Renal pelvis (tissue), 4 donors: ENCODE results near the gene CCDC127. TPM values are rescaled to one million over a fixed set of nuclear protein-coding genes. Genes with fewer than 3 reads are reported as not detected.
A peak's percentile ranks its signal among the peaks of the same experiment; 100 is the strongest.

Experiments used
- DNase-seq: peaks from one replicate; pipeline ENCODE4 v3.0.0-alpha.2; 2013
- polyA plus RNA-seq, 3 donors: library from polyadenylated mRNA; unstranded; fragments of 120-200 nt; gene quantifications; one replicate each; pipeline ENCODE4 v1.2.1, GENCODE V29; 2013; ENCODE audit not compliant: insufficient read length in 3 of 3

The CCDC127 gene
- polyA plus RNA-seq, 3 donors, result 14.3 to 19.2 (median 15.9) TPM

GRCh38 chr5:191949-192690, 25.8 kb downstream of the CCDC127 start:
- no peak for DNase-seq

GRCh38 chr5:191036-191948, 26.7 kb downstream of the CCDC127 start, which contains the start of gene LRRC14B:
TSS of gene LRRC14B (plus strand) at chr5:191495. CDS start at chr5:191539, 44 bp downstream.
- DNase-seq, result no peak

DNA sequence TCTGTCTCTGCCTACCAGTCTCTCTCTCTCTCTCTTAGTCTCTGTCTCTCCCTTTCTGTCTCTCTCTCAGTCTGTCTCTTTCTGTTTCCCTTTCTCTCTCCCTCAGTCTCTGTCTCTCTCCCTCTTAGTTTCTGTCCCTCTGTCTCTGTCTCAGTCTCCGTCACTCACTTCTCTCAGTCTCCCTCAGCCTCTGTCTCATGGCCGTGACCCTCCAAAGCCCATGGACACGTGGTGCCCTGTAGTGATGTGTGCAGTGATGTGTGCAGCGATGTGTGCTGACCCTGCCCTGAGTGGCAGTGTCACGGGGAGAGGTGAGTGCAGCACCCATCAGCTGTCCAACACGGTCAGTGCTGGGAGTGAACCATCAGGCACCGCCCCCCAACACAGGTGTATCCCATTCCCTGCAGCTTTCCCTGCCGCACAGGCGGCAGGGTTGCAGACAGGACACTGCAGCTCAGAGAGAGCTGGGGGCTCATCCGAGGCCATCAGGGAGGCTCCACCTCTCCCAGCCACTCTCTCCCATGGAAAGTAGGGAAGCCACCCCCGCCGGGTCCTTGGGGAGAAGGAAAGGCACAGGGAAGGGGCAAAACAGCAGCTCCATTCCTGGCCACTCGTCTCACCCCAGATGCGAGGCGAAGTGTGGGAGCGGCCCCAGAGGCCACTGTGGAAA, 27.5 kb downstream of the CCDC127 start:
- no peak for DNase-seq

- DNase-seq, result no peak
Observed at GRCh38 chr5:189976-190365, 28.0 kb downstream of the CCDC127 start.

DNA sequence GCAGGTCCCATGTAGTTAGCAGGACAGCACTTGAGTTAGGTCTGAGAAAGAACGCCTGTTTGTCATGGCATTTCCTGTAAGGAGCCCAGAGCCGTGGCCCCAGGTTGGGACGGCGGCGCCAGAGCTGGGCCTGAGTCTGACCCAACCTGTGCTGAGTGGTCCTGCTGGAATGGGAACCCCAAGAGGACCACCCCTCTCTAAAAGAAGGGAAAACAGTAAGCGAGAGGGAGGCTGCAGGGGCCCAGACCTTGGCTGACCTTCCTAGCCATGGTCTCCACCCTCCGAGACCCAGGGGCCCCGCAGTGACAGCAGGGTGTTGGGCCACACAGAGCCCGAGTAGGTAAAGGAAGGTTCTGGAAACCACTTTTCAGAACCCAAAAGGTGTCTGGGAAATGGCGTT, 28.5 kb downstream of the CCDC127 start:
- DNase-seq, result no peak

DNA sequence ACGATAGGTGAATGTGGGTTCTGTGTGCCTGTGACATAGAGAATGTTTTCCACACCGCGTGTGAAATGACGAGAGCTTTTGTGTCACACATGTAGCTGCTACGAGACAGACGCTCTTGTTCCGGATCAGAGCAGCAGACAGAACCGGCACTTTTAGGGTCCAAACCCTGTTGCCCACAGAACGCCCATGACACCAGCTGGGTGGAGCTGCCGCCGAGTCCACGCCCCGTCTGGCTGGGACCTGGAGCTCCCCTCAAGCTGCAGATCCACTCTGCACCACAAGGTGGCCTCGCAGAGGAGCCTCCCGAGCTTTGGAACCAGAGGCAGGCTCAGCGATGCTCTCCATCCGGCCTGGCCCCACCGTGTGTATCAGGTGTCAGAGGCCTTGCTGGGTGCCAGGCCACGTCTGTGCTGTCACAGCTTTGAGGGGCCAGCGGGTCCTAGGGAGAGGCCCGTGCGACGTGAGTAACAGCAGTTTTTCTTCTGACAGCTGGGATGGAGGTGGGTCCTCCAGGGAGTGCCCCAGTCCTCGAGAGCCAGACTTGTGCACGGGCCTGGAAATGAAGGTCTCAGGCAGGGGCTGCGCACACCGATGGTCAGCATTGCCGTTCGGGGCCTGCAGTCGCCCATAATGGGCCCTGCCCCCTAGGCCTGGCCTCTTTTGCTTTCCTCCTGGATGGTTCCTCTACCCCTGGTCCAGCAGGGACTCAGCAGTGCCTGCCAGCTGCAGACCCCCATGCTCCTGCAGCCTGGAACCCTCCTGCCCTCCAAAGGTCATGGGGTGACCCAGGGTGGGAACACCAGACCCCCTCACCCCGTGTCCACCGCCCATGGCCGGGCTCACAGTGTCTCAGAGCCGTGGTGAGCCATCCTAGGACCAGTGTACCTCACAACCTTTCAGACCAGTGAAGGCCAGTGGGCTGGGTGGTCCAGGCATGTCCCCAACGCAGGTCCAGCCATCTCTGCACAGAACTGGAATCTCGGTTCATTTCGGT, 29.2 kb downstream of the CCDC127 start:
- peak; percentile 84 for DNase-seq

DNA sequence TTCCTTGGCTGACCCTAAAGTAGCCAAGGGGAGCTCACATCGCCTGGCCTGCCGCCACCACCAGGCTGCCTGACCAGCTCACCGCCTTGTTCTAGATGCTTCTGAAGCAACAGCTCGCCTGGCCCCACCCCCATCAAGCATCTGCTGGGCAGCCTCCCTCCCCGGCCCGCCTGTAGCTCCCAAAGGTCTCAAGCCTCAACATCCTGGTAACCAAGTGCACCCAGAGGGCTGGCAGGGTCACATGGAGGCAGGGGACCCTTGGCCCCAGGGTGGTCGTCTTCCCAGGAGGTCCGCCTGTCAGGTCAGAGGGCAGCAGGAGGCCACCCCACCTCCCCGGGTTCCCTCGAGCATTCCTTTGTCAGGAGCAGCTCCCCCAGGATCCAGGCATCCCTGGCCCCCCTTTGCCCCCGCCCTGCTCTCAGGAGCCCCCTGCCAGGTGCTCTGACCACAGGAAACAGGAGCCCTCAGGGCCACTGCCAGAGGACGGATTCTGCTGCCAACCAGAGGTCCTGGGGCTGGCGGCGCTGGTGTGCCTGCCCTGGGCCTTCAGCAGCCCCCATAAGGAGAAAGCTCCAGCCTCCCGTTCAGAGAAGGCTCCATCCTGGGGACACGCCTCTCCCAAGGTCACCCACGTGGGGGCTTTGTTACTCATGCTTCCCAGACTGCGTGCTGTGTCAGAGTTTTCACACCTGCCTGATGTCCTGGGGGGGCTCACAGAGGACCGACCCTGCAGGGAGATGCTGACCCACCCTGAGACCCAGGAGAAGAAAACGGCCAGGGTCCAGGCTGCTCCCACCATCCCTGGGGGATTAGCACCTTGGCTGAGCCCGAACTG, 30.1 kb downstream of the CCDC127 start:
- DNase-seq, result no peak

DNA sequence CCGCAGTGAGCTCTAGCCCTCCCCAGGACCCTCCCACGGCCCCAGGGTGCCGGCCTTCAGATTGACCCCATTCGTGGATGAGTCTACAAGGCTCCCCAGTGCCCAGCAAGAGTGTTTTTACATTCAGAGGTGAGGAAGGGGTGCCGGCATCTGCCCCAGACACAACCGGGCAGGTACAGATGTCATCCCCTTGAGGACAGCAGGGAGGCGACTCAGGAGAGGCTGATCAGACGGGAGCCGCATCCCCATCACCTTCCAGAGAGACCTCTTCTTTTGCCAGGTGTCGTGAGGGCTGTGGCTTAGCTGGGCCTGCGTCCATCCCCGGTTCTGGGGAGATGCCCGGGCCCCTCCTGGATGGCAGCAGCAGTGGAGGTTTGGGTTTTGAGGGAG, 30.9 kb downstream of the CCDC127 start:
- DNase-seq, result no peak

- DNase-seq, result no peak
Observed at GRCh38 chr5:186091-187041, 31.6 kb downstream of the CCDC127 start.

DNA sequence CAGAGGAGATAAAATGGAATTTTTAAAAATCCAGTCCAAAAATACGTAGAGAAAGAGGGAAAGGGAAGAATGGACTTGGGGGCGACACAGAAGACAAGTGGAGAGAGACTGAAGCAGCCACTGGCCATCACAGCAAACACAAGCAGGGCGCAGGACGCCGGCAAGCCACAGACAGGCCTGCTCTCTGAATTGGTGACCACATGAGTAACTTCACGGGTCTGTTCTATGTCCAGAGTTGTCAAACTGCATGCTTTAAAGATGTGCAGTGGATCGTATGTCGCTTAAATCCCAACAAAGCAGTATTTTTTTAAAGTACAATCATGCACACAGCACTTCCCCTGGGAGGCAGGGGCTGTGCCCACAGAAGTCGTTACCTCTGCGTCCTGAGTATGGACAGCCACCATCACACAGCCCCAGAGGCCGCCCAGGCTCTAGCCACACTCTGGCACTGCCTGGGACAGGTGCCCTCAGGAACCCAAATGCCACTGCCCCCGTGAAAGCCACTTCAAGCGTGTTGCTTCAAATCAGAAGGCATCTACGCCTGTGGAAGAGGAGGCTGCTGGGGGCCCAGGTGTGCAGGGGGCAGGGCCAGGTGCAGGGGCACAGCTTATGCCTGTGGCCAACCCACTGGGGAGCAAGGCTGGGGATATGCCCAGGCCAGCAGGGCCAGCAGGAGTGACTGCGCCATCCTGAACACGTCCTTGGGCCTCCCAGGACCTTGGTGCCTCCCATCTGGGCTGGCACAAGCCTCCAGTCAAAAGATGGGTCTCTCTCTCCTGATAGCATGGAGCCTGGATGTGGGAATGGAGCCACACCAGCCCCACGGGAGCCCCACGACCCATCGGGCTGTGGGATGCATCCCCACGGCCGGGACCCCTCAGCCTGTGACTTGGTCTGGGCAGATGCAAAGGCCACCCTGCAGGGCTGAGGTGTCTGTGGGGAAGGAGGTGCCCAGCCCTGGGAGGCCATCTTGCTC, 32.6 kb downstream of the CCDC127 start:
- no peak for DNase-seq

- no peak for DNase-seq
Observed at GRCh38 chr5:184471-184870, 33.5 kb downstream of the CCDC127 start.

DNA sequence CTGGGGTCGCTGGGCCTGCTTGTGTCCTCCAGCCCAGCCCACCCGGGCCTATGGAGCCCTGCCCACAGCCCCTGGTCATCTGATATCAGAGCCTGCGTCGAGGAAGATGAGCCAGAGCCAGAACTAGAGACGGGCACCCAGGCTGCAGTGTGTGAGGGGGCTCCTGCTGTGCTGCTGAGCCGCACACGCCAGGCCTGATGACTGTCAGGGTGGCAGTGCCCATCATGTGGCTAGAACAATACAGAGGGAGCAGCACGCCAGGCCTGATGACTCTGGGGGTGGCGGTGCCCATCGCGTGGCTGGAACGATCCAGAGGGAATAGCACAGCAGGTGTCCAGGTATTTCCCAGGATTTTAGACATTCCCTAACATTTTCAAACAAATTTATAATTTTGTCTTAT, 35.8 kb downstream of the CCDC127 start:
- no peak for DNase-seq

DNA sequence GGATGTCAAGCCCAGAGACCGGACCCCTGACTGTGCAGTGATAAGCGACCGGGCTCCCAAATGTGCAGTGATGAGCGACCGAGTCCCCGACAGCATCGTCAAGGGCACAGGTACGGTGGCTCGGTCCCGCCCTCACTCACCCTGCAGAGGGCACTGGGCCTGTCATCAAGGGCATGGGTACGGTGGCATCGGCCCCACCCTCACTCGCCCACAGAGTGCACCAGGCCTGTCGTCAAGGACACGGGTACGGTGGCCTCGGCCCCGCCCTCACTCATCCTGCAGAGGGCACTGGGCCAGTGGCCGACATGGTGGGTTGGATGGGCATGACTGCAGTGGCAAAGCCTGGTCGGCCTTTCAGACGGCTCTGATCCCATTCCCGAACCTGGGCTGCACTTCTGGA, 36.4 kb downstream of the CCDC127 start:
- no peak for DNase-seq

GRCh38 chr5:181160-181559, 36.8 kb downstream of the CCDC127 start:
- DNase-seq, result no peak

DNA sequence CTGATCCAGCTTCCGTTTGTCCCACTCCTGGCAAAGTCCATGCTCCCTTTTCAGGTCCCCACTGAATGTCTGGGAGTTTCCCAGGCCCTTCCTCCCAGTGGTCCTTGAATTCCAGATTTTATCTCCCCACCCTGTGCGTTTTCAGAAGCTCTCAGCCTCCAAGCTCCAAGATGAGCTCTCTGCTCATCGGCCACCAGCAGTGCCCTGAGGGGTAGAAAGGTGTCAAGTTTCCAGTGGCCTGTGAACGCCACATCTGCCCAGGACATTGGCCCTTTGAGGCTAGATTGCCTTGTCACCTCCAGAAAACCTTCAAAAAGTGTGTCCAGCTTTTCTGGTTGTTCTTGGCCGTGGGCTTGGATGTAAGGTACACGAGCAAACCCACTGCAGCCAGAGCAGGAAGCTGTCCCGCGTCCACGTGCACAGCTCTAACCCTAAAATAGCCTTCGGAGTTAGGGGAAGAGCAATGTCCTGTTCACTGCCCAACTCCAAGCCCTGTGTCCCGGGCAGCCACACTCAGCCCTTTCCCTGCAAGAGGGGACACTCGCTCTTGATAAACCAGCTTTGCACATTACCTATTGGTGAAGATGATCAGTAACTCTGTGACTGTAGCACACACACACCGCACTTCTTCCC, 37.6 kb downstream of the CCDC127 start:
- no peak for DNase-seq

DNA sequence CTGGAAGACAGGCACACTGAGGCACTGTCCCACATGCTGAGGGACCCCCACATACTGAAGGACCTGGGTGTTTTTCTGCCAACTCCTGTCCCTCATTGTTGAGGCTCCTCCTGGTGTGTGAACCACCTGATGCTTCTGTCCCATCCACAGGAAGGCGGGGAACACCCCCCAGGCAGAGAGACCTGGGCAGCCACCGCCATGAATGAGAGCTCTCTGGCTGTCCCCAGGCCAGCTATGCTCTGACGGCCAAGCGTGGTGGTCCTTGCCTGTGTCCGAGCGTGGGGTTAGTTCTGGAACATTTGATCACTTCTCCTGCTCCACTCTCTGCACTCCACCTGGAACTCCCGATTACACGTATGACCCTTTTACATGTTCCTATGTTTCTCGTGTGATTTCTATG, 38.6 kb downstream of the CCDC127 start:
- no peak for DNase-seq

- DNase-seq, result no peak
Observed at GRCh38 chr5:178110-178509, 39.8 kb downstream of the CCDC127 start.
